ENCODE results near the gene TM7SF3.

Gene TM7SF3

DNA sequence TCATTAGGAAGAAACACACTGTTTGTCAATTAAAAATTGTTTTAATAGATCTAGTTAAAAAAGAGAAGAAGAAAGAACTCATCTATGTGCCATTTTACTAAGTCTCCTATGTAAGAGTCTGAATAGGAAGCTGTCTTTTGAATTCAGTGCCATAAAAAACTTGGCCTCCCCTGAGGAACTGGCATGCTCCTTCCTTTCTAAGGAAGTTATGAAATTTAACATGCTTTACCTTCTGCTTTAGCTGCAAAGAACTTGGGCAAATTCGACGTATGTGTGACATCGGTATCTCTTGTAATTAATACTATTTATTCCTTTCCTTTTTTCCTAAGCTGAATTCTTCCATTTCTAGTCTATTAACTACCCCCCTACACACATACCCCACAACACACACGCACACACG is 12.5 kb downstream of the TM7SF3 start:
- Histone ChIP-seq H3K4me1 (ENCODE audit: control insufficient read depth, insufficient read depth, low read length) (no peaks in the 10 kb centered on the region), H3K36me3 (ENCODE audit: control insufficient read depth, insufficient read depth, low read length) (0 out of 2 replicates have a peak, but pooled peaks cover 3% of the 10 kb centered on the region), H3K9me3 (ENCODE audit: control insufficient read depth, insufficient read depth, low read length) (no peaks in the 10 kb centered on the region), H3K27me3 (ENCODE audit: control insufficient read depth, insufficient read depth, low read length) (no peaks in the 10 kb centered on the region), H3K4me3 (ENCODE audit: low read length) (no peak overlapping the region), H3K27ac (ENCODE audit: low read length) (no peak overlapping the region)
- no peak for DNase-seq (ENCODE audit: low read depth, low spot score)
- WGBS (ENCODE audit: insufficient coverage, insufficient read length) = 100% methylated on average over 2 of the region's 5 CpGs

GRCh38 chr12:27000961-27001360 is 13.2 kb downstream of the TM7SF3 start:
- H3K27me3 ChIP-seq (ENCODE audit: control insufficient read depth, insufficient read depth, low read length) = no peaks in the 10 kb centered on the region
- no peaks in the 10 kb centered on the region for H3K4me1 ChIP-seq (ENCODE audit: control insufficient read depth, insufficient read depth, low read length)
- no peak overlapping the region for H3K27ac ChIP-seq (ENCODE audit: low read length)
- no CpG with 5 or more reads among the region's 1 CpG for whole genome bisulfite sequencing (ENCODE audit: insufficient coverage, insufficient read length)
- peaks cover 3% of the 10 kb centered on the region; the same call in 1 of the 2 replicates for H3K36me3 ChIP-seq (ENCODE audit: control insufficient read depth, insufficient read depth, low read length)
- H3K4me3 ChIP-seq (ENCODE audit: low read length) = no peak overlapping the region
- no peak for DNase-seq (ENCODE audit: low read depth, low spot score)
- no peaks in the 10 kb centered on the region for H3K9me3 ChIP-seq (ENCODE audit: control insufficient read depth, insufficient read depth, low read length)

GRCh38 chr12:26997003-26997402 is 17.2 kb downstream of the TM7SF3 start:
- no peaks in the 10 kb centered on the region for H3K4me1 ChIP-seq (ENCODE audit: control insufficient read depth, insufficient read depth, low read length)
- H3K27me3 ChIP-seq (ENCODE audit: control insufficient read depth, insufficient read depth, low read length) = no peaks in the 10 kb centered on the region
- no CpG with 5 or more reads among the region's 2 CpGs for WGBS (ENCODE audit: insufficient coverage, insufficient read length)
- H3K36me3 ChIP-seq (ENCODE audit: control insufficient read depth, insufficient read depth, low read length) = peaks cover 3% of the 10 kb centered on the region; the same call in 1 of the 2 replicates
- H3K4me3 ChIP-seq (ENCODE audit: low read length) = no peak overlapping the region
- no peaks in the 10 kb centered on the region for H3K9me3 ChIP-seq (ENCODE audit: control insufficient read depth, insufficient read depth, low read length)
- no peak overlapping the region for H3K27ac ChIP-seq (ENCODE audit: low read length)
- no peak for DNase-seq (ENCODE audit: low read depth, low spot score)

GRCh38 chr12:26995706-26996105 is 18.5 kb downstream of the TM7SF3 start:
- no CpG with 5 or more reads among the region's 2 CpGs for WGBS (ENCODE audit: insufficient coverage, insufficient read length)
- no peaks in the 10 kb centered on the region for H3K27me3 ChIP-seq (ENCODE audit: control insufficient read depth, insufficient read depth, low read length)
- no peaks in the 10 kb centered on the region for H3K4me1 ChIP-seq (ENCODE audit: control insufficient read depth, insufficient read depth, low read length)
- H3K9me3 ChIP-seq (ENCODE audit: control insufficient read depth, insufficient read depth, low read length) = no peaks in the 10 kb centered on the region
- peaks cover 3% of the 10 kb centered on the region; the same call in 1 of the 2 replicates for H3K36me3 ChIP-seq (ENCODE audit: control insufficient read depth, insufficient read depth, low read length)
- H3K27ac ChIP-seq (ENCODE audit: low read length) = no peak overlapping the region
- H3K4me3 ChIP-seq (ENCODE audit: low read length) = no peak overlapping the region
- no peak for DNase-seq (ENCODE audit: low read depth, low spot score)

GRCh38 chr12:26994109-26994508 is 20.1 kb downstream of the TM7SF3 start:
- H3K27ac ChIP-seq (ENCODE audit: low read length) = no peak overlapping the region
- H3K4me3 ChIP-seq (ENCODE audit: low read length) = no peak overlapping the region
- no peaks in the 10 kb centered on the region for H3K27me3 ChIP-seq (ENCODE audit: control insufficient read depth, insufficient read depth, low read length)
- no peak for DNase-seq (ENCODE audit: low read depth, low spot score)
- H3K4me1 ChIP-seq (ENCODE audit: control insufficient read depth, insufficient read depth, low read length) = no peaks in the 10 kb centered on the region
- no CpG with 5 or more reads among the region's 1 CpG for WGBS (ENCODE audit: insufficient coverage, insufficient read length)
- no peaks in the 10 kb centered on the region for H3K9me3 ChIP-seq (ENCODE audit: control insufficient read depth, insufficient read depth, low read length)
- peaks cover 3% of the 10 kb centered on the region; the same call in 1 of the 2 replicates for H3K36me3 ChIP-seq (ENCODE audit: control insufficient read depth, insufficient read depth, low read length)

GRCh38 chr12:26991826-26992225 is 22.4 kb downstream of the TM7SF3 start:
- Histone ChIP-seq H3K27ac (ENCODE audit: low read length) (no peak overlapping the region), H3K36me3 (ENCODE audit: control insufficient read depth, insufficient read depth, low read length) (no peaks in the 10 kb centered on the region; the same call in 1 of the 2 replicates), H3K4me1 (ENCODE audit: control insufficient read depth, insufficient read depth, low read length) (no peaks in the 10 kb centered on the region), H3K4me3 (ENCODE audit: low read length) (no peak overlapping the region), H3K9me3 (ENCODE audit: control insufficient read depth, insufficient read depth, low read length) (no peaks in the 10 kb centered on the region), H3K27me3 (ENCODE audit: control insufficient read depth, insufficient read depth, low read length) (no peaks in the 10 kb centered on the region)
- no CpG with 5 or more reads among the region's 4 CpGs for WGBS (ENCODE audit: insufficient coverage, insufficient read length)
- no peak for DNase-seq (ENCODE audit: low read depth, low spot score)

DNA sequence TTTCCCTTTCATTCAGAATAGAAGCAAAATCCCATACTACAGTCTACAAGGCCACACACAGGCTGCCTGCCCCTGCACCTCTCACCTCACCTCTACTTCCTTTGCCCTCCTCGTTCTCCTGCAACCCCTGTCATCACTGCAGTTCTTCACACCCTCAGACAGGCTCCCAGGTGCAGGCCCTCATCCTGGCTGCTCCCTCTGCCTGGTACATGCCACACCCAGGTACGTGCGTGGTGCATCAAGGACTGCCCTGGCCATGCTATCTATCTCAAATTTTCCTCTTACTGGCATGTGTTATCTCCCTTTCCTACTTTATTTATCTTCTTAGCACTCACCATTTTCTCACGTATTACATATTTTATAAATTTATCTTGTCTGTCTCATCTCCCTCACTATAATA is 24.3 kb downstream of the TM7SF3 start:
- WGBS (ENCODE audit: insufficient coverage, insufficient read length) = 100% methylated on average over 1 of the region's 4 CpGs
- no peaks in the 10 kb centered on the region for H3K4me1 ChIP-seq (ENCODE audit: control insufficient read depth, insufficient read depth, low read length)

GRCh38 chr12:26988703-26989102 is 25.5 kb downstream of the TM7SF3 start:
- WGBS (ENCODE audit: insufficient coverage, insufficient read length) = no CpG with 5 or more reads among the region's 4 CpGs
- Histone ChIP-seq H3K4me3 (ENCODE audit: low read length) (no peak overlapping the region), H3K36me3 (ENCODE audit: control insufficient read depth, insufficient read depth, low read length) (no peaks in the 10 kb centered on the region; the same call in 1 of the 2 replicates), H3K4me1 (ENCODE audit: control insufficient read depth, insufficient read depth, low read length) (no peaks in the 10 kb centered on the region), H3K27ac (ENCODE audit: low read length) (no peak overlapping the region), H3K9me3 (ENCODE audit: control insufficient read depth, insufficient read depth, low read length) (no peaks in the 10 kb centered on the region), H3K27me3 (ENCODE audit: control insufficient read depth, insufficient read depth, low read length) (no peaks in the 10 kb centered on the region)
- DNase-seq (ENCODE audit: low read depth, low spot score) = no peak

More for the DNA sequence above, 24.3 kb downstream of the TM7SF3 start:
- Histone ChIP-seq H3K9me3 (ENCODE audit: control insufficient read depth, insufficient read depth, low read length) (no peaks in the 10 kb centered on the region), H3K36me3 (ENCODE audit: control insufficient read depth, insufficient read depth, low read length) (no peaks in the 10 kb centered on the region; the same call in 1 of the 2 replicates), H3K4me3 (ENCODE audit: low read length) (no peak overlapping the region), H3K27ac (ENCODE audit: low read length) (no peak overlapping the region), H3K27me3 (ENCODE audit: control insufficient read depth, insufficient read depth, low read length) (no peaks in the 10 kb centered on the region)
- no peak for DNase-seq (ENCODE audit: low read depth, low spot score)

- Histone ChIP-seq H3K9me3 (ENCODE audit: control insufficient read depth, insufficient read depth, low read length) (no peaks in the 10 kb centered on the region), H3K4me3 (ENCODE audit: low read length) (no peak overlapping the region), H3K27ac (ENCODE audit: low read length) (no peak overlapping the region), H3K4me1 (ENCODE audit: control insufficient read depth, insufficient read depth, low read length) (no peaks in the 10 kb centered on the region), H3K27me3 (ENCODE audit: control insufficient read depth, insufficient read depth, low read length) (no peaks in the 10 kb centered on the region), H3K36me3 (ENCODE audit: control insufficient read depth, insufficient read depth, low read length) (no peaks in the 10 kb centered on the region; the same call in 1 of the 2 replicates)
- DNase-seq (ENCODE audit: low read depth, low spot score) = no peak
- no CpG with 5 or more reads among the region's 10 CpGs for WGBS (ENCODE audit: insufficient coverage, insufficient read length)
These were observed 26.4 kb downstream of the TM7SF3 start for GRCh38 chr12:26987634-26988424.

DNA sequence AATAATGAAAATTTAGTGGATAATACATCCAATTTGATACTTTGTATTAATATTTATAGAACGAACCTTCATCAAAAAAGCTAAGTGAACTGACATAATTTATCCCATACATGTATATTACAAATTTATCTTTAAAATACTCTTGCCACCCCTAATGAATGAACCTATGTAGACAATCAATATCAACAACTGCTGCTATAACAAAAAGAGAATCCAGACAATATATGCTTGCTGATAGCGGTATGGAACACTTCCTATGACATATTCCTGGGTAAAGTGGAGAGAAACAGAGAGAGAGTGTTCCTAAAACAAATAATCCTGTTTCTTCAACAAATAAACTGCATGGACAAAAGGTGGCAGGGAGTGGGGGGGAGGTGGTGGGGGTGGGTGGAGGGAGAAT is 31.3 kb downstream of the TM7SF3 start:
- no peak overlapping the region for H3K27ac ChIP-seq (ENCODE audit: low read length)
- H3K27me3 ChIP-seq (ENCODE audit: control insufficient read depth, insufficient read depth, low read length) = no peaks in the 10 kb centered on the region
- no peak for DNase-seq (ENCODE audit: low read depth, low spot score)
- no peaks in the 10 kb centered on the region; the same call in 1 of the 2 replicates for H3K36me3 ChIP-seq (ENCODE audit: control insufficient read depth, insufficient read depth, low read length)
- no peaks in the 10 kb centered on the region for H3K4me1 ChIP-seq (ENCODE audit: control insufficient read depth, insufficient read depth, low read length)
- H3K9me3 ChIP-seq (ENCODE audit: control insufficient read depth, insufficient read depth, low read length) = no peaks in the 10 kb centered on the region
- WGBS (ENCODE audit: insufficient coverage, insufficient read length) = no CpG with 5 or more reads among the region's 2 CpGs
- no peak overlapping the region for H3K4me3 ChIP-seq (ENCODE audit: low read length)

DNA sequence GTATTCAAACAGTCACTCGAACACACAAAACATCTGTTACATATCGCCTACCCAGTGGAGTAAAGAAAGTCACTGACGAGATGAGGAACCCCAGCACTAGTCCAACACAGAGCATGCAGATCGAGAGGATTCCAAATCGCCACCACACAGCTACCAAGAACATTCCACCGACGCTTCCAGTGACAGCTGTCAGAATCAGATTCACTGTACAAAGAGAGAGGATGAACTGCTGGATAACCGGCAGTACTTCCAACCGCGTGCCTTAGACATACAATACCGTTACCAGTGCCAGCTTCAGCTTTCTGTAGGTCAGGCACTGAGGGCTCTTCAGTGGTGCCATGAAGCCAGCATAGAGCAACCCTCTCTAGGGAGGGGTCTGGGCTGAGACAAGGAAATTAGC is 34.5 kb downstream of the TM7SF3 start:
- H3K36me3 ChIP-seq (ENCODE audit: control insufficient read depth, insufficient read depth, low read length) = no peaks in the 10 kb centered on the region; the same call in 1 of the 2 replicates
- no peak overlapping the region for H3K27ac ChIP-seq (ENCODE audit: low read length)
- no peak for DNase-seq (ENCODE audit: low read depth, low spot score)
- H3K27me3 ChIP-seq (ENCODE audit: control insufficient read depth, insufficient read depth, low read length) = no peaks in the 10 kb centered on the region
- no peaks in the 10 kb centered on the region for H3K4me1 ChIP-seq (ENCODE audit: control insufficient read depth, insufficient read depth, low read length)
- WGBS (ENCODE audit: insufficient coverage, insufficient read length) = no CpG with 5 or more reads among the region's 11 CpGs
- no peaks in the 10 kb centered on the region for H3K9me3 ChIP-seq (ENCODE audit: control insufficient read depth, insufficient read depth, low read length)
- no peak overlapping the region for H3K4me3 ChIP-seq (ENCODE audit: low read length)

Measured in iPS DF 6.9 (cell line).